OCI-LY7 (cell line): ENCODE results near the gene GRB7. TPM values are rescaled to one million over a fixed set of nuclear protein-coding genes. Genes with fewer than 3 reads are reported as not detected.

Experiments used
- BruUV-seq: library from RNA; stranded (reverse); fragments of 400-500 nt; replicated peaks from 2 replicates; lab custom pipeline; 2021; lab: Mats Ljungman, UMichigan
- CTCF ChIA-PET: fragments of 300-600 bp; sonication (Branson Sonifier 250); formaldehyde crosslinking; loops from one replicate; lab custom pipeline; 2022; ENCODE audit warnings: antibody characterized with exemption; ENCODE audit not compliant: unreplicated experiment; lab: Charles Lee
- POLR2A ChIA-PET: fragments of 300-600 bp; sonication (Branson Sonifier 250); formaldehyde crosslinking; loops from one replicate; lab custom pipeline; 2022; ENCODE audit warnings: antibody characterized with exemption; lab: Charles Lee
- DNase-seq: peaks from one replicate; pipeline ENCODE4 v3.0.0-alpha.2; 2015; ENCODE audit warnings: low spot score
- H2AFZ ChIP-seq: fragments of 200-600 bp; sonication (generic), shearing (Covaris generic); 2 replicates; pipeline ENCODE4 v1.6.1; 2014; ENCODE audit warnings: mild to moderate bottlenecking, antibody characterized with exemption, low read length, moderate library complexity
- H3K27ac ChIP-seq: fragments of 200-600 bp; sonication (generic); 2 replicates; pipeline ENCODE4 v1.5.1; 2014; ENCODE audit warnings: mixed run types, low read depth, mild to moderate bottlenecking, moderate library complexity, low read length, inconsistent platforms; ENCODE audit not compliant: poor library complexity, severe bottlenecking
- H3K36me3 ChIP-seq: fragments of 200-600 bp; sonication (generic); 2 replicates; pipeline ENCODE4 v1.6.1; 2014; ENCODE audit warnings: mild to moderate bottlenecking, antibody characterized with exemption, low read length, moderate library complexity, mixed read lengths; ENCODE audit not compliant: insufficient read depth
- H3K4me1 ChIP-seq: fragments of 200-600 bp; sonication (generic); 2 replicates; pipeline ENCODE4 v1.5.1; 2014; ENCODE audit warnings: mild to moderate bottlenecking, low read length; ENCODE audit not compliant: insufficient read depth, poor library complexity, severe bottlenecking
- H3K4me2 ChIP-seq: fragments of 200-600 bp; sonication (generic); 2 replicates; pipeline ENCODE4 v1.6.1; 2014; ENCODE audit warnings: mild to moderate bottlenecking, low read length
- H3K4me3 ChIP-seq: fragments of 200-600 bp; sonication (generic); 2 replicates; pipeline ENCODE4 v1.5.1; 2014; ENCODE audit warnings: mild to moderate bottlenecking, low read depth, low read length; ENCODE audit not compliant: poor library complexity, severe bottlenecking
- H3K79me2 ChIP-seq: fragments of 200-600 bp; sonication (generic); 2 replicates; pipeline ENCODE4 v1.6.1; 2016; ENCODE audit warnings: low read depth, mild to moderate bottlenecking, low read length, moderate library complexity, mixed read lengths; ENCODE audit not compliant: insufficient read depth
- H3K9me2 ChIP-seq: fragments of 200-600 bp; sonication (generic); 2 replicates; pipeline ENCODE4 v1.6.1; 2016; ENCODE audit warnings: mild to moderate bottlenecking, low read length, mixed read lengths; ENCODE audit not compliant: insufficient read depth
- H3K9me3 ChIP-seq: fragments of 200-600 bp; sonication (generic); 2 replicates; pipeline ENCODE4 v1.6.1; 2014; ENCODE audit warnings: mild to moderate bottlenecking, mixed run types, low read length, mixed read lengths
- H4K20me1 ChIP-seq: fragments of 200-600 bp; sonication (generic); 2 replicates; pipeline ENCODE4 v1.6.1; 2014; ENCODE audit warnings: mild to moderate bottlenecking, antibody characterized with exemption, low read length, moderate library complexity, mixed read lengths; ENCODE audit not compliant: insufficient read depth
- CTCF ChIP-seq: fragments of 200-600 bp; sonication (generic); conservative IDR thresholded peaks from 2 replicates; pipeline ENCODE4 v1.5.1; 2014; ENCODE audit warnings: mild to moderate bottlenecking, antibody characterized with exemption, low read length, moderate library complexity, mixed read lengths
- EZH2phosphoT487 ChIP-seq: fragments of 200-600 bp; sonication (generic); IDR thresholded peaks from 2 replicates; pipeline ENCODE4 v1.6.1; 2018; ENCODE audit warnings: low read depth, borderline replicate concordance, mild to moderate bottlenecking, mixed run types, antibody characterized with exemption, low read length, moderate library complexity, mixed read lengths
- intact Hi-C: fragments of 100-400 bp; cut with micrococcal nuclease; formaldehyde crosslinking; loops from one replicate; pipeline ENCODE4 v1.10.0; 2022; ENCODE audit not compliant: unreplicated experiment
- total RNA-seq, 2 experiments: library from RNA; depleted of rRNA in 1 of 2; stranded (reverse); fragments of >200 nt in 1 of 2; shearing (Covaris generic) in 1 of 2; gene quantifications; 2 replicates each; pipeline ENCODE4 v1.2.3, GENCODE V29; 2014 to 2022

The GRB7 gene
- total RNA-seq, 2 experiments from 2014 or later = 0.25 TPM; not detected in 1

GRCh38 chr17:39774047-39774446 lies 36.3 kb downstream of the GRB7 start:
- TF ChIP-seq CTCF (no peak), EZH2phosphoT487 (no peak)
- no TSS peak for BruUV-seq
- Histone ChIP-seq H3K4me3 (peak overlapping the region; percentile 74), H2AFZ (no peak overlapping the region), H3K4me1 (peaks cover 91% of the 10 kb centered on the region), H3K4me2 (peak overlapping the region; percentile 88), H3K9me2 (no peaks in the 10 kb centered on the region), H4K20me1 (no peaks in the 10 kb centered on the region), H3K9me3 (no peaks in the 10 kb centered on the region), H3K79me2 (peaks cover 98% of the 10 kb centered on the region), H3K36me3 (peaks cover 85% of the 10 kb centered on the region), H3K27ac (peak overlapping the region; percentile 94)
- ChIA-PET POLR2A (no interaction called here), CTCF (no interaction called here)
- no peak for DNase-seq
- intact Hi-C loops = no loop called here

GRCh38 chr17:39775031-39775430 lies 37.3 kb downstream of the GRB7 start:
- H3K36me3 ChIP-seq = peaks cover 82% of the 10 kb centered on the region

More at GRCh38 chr17:39775031-39775430, 37.3 kb downstream of the GRB7 start:
- Histone ChIP-seq H4K20me1 (no peaks in the 10 kb centered on the region), H3K9me2 (no peaks in the 10 kb centered on the region), H3K79me2 (peaks cover 98% of the 10 kb centered on the region), H3K4me2 (peak overlapping the region; percentile 88), H3K4me1 (peaks cover 91% of the 10 kb centered on the region), H3K9me3 (no peaks in the 10 kb centered on the region), H3K27ac (peak overlapping the region; percentile 94), H2AFZ (no peak overlapping the region), H3K4me3 (peak overlapping the region; percentile 74)
- TF ChIP-seq CTCF = no peak
- TF ChIP-seq EZH2phosphoT487 = no peak
- POLR2A ChIA-PET = interaction anchor here (0.7 to 4.0 kb wide), 9 partner anchors 10 to 87 kb away, joined by 3 to 67 read pairs (median 11); no protein-coding TSS in a partner anchor
- CTCF ChIA-PET = no interaction called here
- no TSS peak for BruUV-seq
- intact Hi-C loops = loop anchor here (5.0 kb wide), 1 partner anchor 152 kb away; the partner anchor contains the start of genes LRRC3C and ORMDL3
- peak; percentile 68 for DNase-seq
